Chondrocyte (in vitro differentiated cells): ENCODE results near the gene PATL1. TPM values are rescaled to one million over a fixed set of nuclear protein-coding genes. Genes with fewer than 3 reads are reported as not detected.

Experiments used
- DNase-seq: peaks from one replicate; pipeline ENCODE4 v3.0.0; 2021; ENCODE audit warnings: mixed read lengths, low spot score
- H3K27ac Mint-ChIP-seq: one replicate; pipeline ENCODE4 v1.8.0; 2021; ENCODE audit warnings: mild to moderate bottlenecking, moderate library complexity, mixed read lengths; ENCODE audit not compliant: unreplicated experiment
- H3K27me3 Mint-ChIP-seq: 2 replicates; pipeline ENCODE4 v1.8.0; 2021; ENCODE audit warnings: low read depth, mixed read lengths
- H3K36me3 Mint-ChIP-seq: 2 replicates; pipeline ENCODE4 v1.8.0; 2021; ENCODE audit warnings: low read depth, mixed read lengths
- H3K4me1 Mint-ChIP-seq: 2 replicates; pipeline ENCODE4 v1.8.0; 2021; ENCODE audit warnings: low read depth, mild to moderate bottlenecking, mixed read lengths
- H3K4me3 Mint-ChIP-seq: one replicate; pipeline ENCODE4 v1.8.0; 2021; ENCODE audit warnings: mild to moderate bottlenecking, moderate library complexity, mixed read lengths; ENCODE audit not compliant: unreplicated experiment
- H3K9me3 Mint-ChIP-seq: 2 replicates; pipeline ENCODE4 v1.8.0; 2021; ENCODE audit warnings: low read depth, mixed read lengths
- microRNA-seq: library from miRNA; unstranded; fragments of <30 nt; microRNA quantifications from one replicate; pipeline ENCODE4 v1.2.0, GENCODE V29; 2020; ENCODE audit warnings: borderline number of aligned reads
- total RNA-seq: library from RNA; stranded (reverse); gene quantifications from 3 replicates; pipeline ENCODE4 v1.2.1, GENCODE V29; 2021
- TF ChIP-seq, protein P1 (sequence below): fragments of 200-600 bp; sonication (generic); IDR thresholded peaks from 2 replicates; pipeline ENCODE4 v1.5.0; 2021; ENCODE audit warnings: antibody characterized with exemption, mild to moderate bottlenecking, moderate library complexity

The PATL1 gene
- total RNA-seq, 1 donor from 2014 or later, result 28.8 TPM

DNA sequence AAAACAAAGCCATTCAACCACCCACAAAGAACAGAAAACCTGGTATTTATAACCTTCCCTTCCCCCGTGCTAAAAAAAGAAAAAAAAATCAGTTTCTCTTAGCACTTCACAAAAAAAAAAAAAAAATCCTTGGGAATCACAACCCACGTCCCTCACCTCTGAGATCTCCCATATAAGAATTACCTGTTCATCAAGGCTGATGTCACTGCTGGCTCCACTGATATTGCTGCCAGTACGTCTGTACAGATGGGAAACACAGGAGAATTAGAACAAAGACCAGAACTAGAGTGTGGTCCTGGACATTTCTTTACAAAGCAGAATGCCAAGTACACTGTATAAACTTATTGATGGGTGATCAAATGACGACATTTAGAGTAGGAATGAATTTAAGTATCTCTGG lies 68.2 kb downstream of the PATL1 start:
- no peak overlapping the region for H3K4me3 Mint-ChIP-seq
- no peaks in the 10 kb centered on the region for H3K9me3 Mint-ChIP-seq
- H3K27ac Mint-ChIP-seq, result no peak overlapping the region
- no peaks in the 10 kb centered on the region for H3K4me1 Mint-ChIP-seq
- peaks cover 34% of the 10 kb centered on the region for H3K36me3 Mint-ChIP-seq
- no peaks in the 10 kb centered on the region for H3K27me3 Mint-ChIP-seq
- DNase-seq, result no peak
- TF ChIP-seq, protein P1, sequence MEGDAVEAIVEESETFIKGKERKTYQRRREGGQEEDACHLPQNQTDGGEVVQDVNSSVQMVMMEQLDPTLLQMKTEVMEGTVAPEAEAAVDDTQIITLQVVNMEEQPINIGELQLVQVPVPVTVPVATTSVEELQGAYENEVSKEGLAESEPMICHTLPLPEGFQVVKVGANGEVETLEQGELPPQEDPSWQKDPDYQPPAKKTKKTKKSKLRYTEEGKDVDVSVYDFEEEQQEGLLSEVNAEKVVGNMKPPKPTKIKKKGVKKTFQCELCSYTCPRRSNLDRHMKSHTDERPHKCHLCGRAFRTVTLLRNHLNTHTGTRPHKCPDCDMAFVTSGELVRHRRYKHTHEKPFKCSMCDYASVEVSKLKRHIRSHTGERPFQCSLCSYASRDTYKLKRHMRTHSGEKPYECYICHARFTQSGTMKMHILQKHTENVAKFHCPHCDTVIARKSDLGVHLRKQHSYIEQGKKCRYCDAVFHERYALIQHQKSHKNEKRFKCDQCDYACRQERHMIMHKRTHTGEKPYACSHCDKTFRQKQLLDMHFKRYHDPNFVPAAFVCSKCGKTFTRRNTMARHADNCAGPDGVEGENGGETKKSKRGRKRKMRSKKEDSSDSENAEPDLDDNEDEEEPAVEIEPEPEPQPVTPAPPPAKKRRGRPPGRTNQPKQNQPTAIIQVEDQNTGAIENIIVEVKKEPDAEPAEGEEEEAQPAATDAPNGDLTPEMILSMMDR, result no peak

DNA sequence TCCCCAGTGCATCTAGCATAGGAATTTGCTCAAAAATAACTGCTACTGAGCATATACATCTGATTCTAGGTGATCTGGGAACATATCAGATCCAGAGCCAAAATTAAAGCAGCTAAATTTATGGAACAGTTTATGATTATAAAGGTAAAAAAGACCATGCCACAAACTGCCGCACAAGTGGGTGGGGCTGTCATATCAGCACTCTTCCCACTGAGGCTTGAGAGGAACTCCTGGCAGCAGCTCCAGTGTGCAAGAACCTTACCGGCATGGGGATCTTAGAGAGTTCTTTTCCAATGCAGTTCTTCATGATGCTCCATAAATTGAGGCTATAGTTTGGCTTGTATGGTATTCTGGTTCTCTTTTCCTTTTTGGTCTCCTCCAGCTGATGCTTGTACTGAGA lies 68.6 kb downstream of the PATL1 start:
- no peak for DNase-seq
- no peaks in the 10 kb centered on the region for H3K27me3 Mint-ChIP-seq
- TF ChIP-seq, protein P1, result no peak
- H3K4me3 Mint-ChIP-seq, result no peak overlapping the region
- H3K27ac Mint-ChIP-seq, result no peak overlapping the region
- peaks cover 34% of the 10 kb centered on the region for H3K36me3 Mint-ChIP-seq
- no peaks in the 10 kb centered on the region for H3K4me1 Mint-ChIP-seq
- H3K9me3 Mint-ChIP-seq, result no peaks in the 10 kb centered on the region

DNA sequence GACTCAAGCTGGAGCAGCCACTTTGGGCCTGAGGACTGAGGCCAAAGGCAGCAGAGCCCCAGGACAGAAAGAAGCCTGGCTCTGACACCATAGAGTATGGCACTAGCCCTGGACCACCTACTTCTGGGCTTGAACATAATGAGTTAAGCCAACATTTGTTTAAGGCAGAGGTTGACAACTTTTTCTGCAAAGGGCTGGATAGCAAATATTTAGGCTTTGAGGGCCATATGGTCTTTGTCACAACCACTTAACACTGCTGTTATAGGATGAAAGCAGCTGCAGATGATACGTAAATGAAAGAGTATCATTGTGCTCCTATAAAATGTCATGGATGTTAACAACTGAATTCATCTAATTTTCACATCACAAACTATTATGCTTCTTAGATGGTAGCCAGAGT lies 69.9 kb downstream of the PATL1 start:
- Mint-ChIP-seq H3K4me1 (no peaks in the 10 kb centered on the region), H3K9me3 (no peaks in the 10 kb centered on the region)
- DNase-seq, result no peak

More for the DNA sequence above, 69.9 kb downstream of the PATL1 start:
- TF ChIP-seq, protein P1, result no peak
- Mint-ChIP-seq H3K4me3 (no peak overlapping the region), H3K36me3 (peaks cover 36% of the 10 kb centered on the region), H3K27me3 (no peaks in the 10 kb centered on the region), H3K27ac (no peak overlapping the region)

Small RNAs within 50 kb of the gene (microRNA-seq; reads per million reads assigned to microRNA genes)
- not detected for gene MIR3162

Other genes starting within 250 kb of the PATL1 start
- gene OR5A2, start 242.6 kb downstream of the PATL1 start, total RNA-seq, result not detected in 3 replicates
- not detected in 3 replicates for gene OR5A1, start 232.6 kb downstream of the PATL1 start, total RNA-seq
- gene OR4D6, start 212.1 kb downstream of the PATL1 start, total RNA-seq, result not detected in 3 replicates
- not detected in 3 replicates for gene OR4D10, start 195.7 kb downstream of the PATL1 start, total RNA-seq
- gene OR4D11, start 165.5 kb downstream of the PATL1 start, total RNA-seq, result not detected in 3 replicates
- gene OR4D9, start 157.5 kb downstream of the PATL1 start, total RNA-seq, result not detected in 3 replicates
- 47.3 to 48.4 TPM (median 47.6 TPM) in 3 replicates for gene OSBP, start 53.3 kb downstream of the PATL1 start, total RNA-seq
- not detected in 3 replicates for gene OR10V1, start 44.8 kb upstream of the PATL1 start, total RNA-seq
- 14.5 to 22.1 TPM (median 20.3 TPM) in 3 replicates for gene STX3, start 86.3 kb upstream of the PATL1 start, total RNA-seq
- gene MRPL16, start 141.7 kb upstream of the PATL1 start, total RNA-seq, result 27.6 to 36.2 TPM (median 28.3 TPM) in 3 replicates
- not detected in 3 replicates for gene CBLIF, start 176.5 kb upstream of the PATL1 start, total RNA-seq
- not detected in 3 replicates for gene TCN1, start 197.4 kb upstream of the PATL1 start, total RNA-seq
- gene OOSP3, start 209.7 kb upstream of the PATL1 start, total RNA-seq, result not detected in 3 replicates